IMR-90 (cell line): Measurements from ENCODE around the gene RAD23B. TPM values are rescaled to one million over a fixed set of nuclear protein-coding genes. Genes with fewer than 3 reads are reported as not detected.

Source experiments
- ATAC-seq: fragments of 200-7000 bp; cut with Tn5 transposase; 2 replicates; pipeline ENCODE4 v1.9.1; 2020; ENCODE audit warnings: low read depth, mild to moderate bottlenecking, moderate library complexity
- BruUV-seq: library from RNA; stranded (reverse); fragments of 400-500 nt; replicated peaks from 2 replicates; lab custom pipeline; 2021; lab: Mats Ljungman, UMichigan
- CTCF ChIA-PET: fragments of 300-600 bp; formaldehyde crosslinking; extraction: SDS; loops from one replicate; lab custom pipeline; 2021; ENCODE audit warnings: antibody characterized with exemption; lab: Yijun Ruan, JAX
- POLR2A ChIA-PET: fragments of 300-600 bp; sonication (Branson Sonifier 250); formaldehyde crosslinking; loops from one replicate; lab custom pipeline; 2022; ENCODE audit warnings: antibody characterized with exemption; ENCODE audit not compliant: unreplicated experiment; lab: Charles Lee
- DNase-seq: peaks from one replicate; pipeline ENCODE4 v3.0.0; 2013
- H2AFZ ChIP-seq: replicated peaks from 2 replicates; pipeline ENCODE3; 2013; ENCODE audit warnings: low read length, mild to moderate bottlenecking; ENCODE audit not compliant: poor library complexity
- H2AK5ac ChIP-seq: 2 replicates; pipeline ENCODE4 v1.6.1; 2013; ENCODE audit warnings: low read depth, low read length, inconsistent platforms
- H2AK9ac ChIP-seq: replicated peaks from 2 replicates; pipeline ENCODE3; 2013; ENCODE audit warnings: mild to moderate bottlenecking, low read depth, low read length, moderate library complexity; ENCODE audit not compliant: poor library complexity
- H2BK120ac ChIP-seq: 2 replicates; pipeline ENCODE4 v1.6.1; 2013; ENCODE audit warnings: low read depth, low read length, inconsistent platforms
- H2BK15ac ChIP-seq: 3 replicates; pipeline ENCODE4 v1.6.1; 2013; ENCODE audit warnings: low read depth, low read length, inconsistent platforms
- H2BK20ac ChIP-seq: 2 replicates; pipeline ENCODE4 v1.6.1; 2013; ENCODE audit warnings: low read depth, mild to moderate bottlenecking, inconsistent platforms, low read length, moderate library complexity
- H2BK5ac ChIP-seq: 2 replicates; pipeline ENCODE4 v1.6.1; 2013; ENCODE audit warnings: mild to moderate bottlenecking, low read depth, low read length, inconsistent platforms; ENCODE audit not compliant: poor library complexity, severe bottlenecking
- H3K14ac ChIP-seq: replicated peaks from 2 replicates; pipeline ENCODE4 v1.6.1; 2013; ENCODE audit warnings: low read depth, low read length, inconsistent platforms
- H3K18ac ChIP-seq: 2 replicates; pipeline ENCODE4 v1.6.1; 2013; ENCODE audit warnings: low read depth, low read length, control low read depth
- H3K23ac ChIP-seq: 2 replicates; pipeline ENCODE4 v1.6.1; 2013; ENCODE audit warnings: low read depth, low read length, inconsistent platforms
- H3K27ac ChIP-seq: 2 replicates; pipeline ENCODE4 v1.5.1; 2013; ENCODE audit warnings: mild to moderate bottlenecking, control low read depth, low read length; ENCODE audit not compliant: insufficient read depth
- H3K27me3 ChIP-seq: 2 replicates; pipeline ENCODE4 v1.6.1; 2013; ENCODE audit warnings: low read length; ENCODE audit not compliant: control insufficient read depth, insufficient read depth
- H3K36me3 ChIP-seq: 2 replicates; pipeline ENCODE4 v1.6.1; 2013; ENCODE audit warnings: low read length, mixed read lengths; ENCODE audit not compliant: control insufficient read depth, insufficient read depth
- H3K4ac ChIP-seq: 2 replicates; pipeline ENCODE4 v1.6.1; 2013; ENCODE audit warnings: low read depth, low read length, inconsistent platforms
- H3K4me1 ChIP-seq: 2 replicates; pipeline ENCODE4 v1.6.1; 2013; ENCODE audit warnings: low read length, mixed read lengths; ENCODE audit not compliant: control insufficient read depth, insufficient read depth
- H3K4me2 ChIP-seq: 2 replicates; pipeline ENCODE4 v1.6.1; 2013; ENCODE audit warnings: low read depth, mild to moderate bottlenecking, control low read depth, low read length, moderate library complexity
- H3K4me3 ChIP-seq: 2 replicates; pipeline ENCODE4 v1.5.1; 2013; ENCODE audit warnings: low read depth, mild to moderate bottlenecking, control low read depth, low read length, moderate library complexity; ENCODE audit not compliant: insufficient read depth
- H3K56ac ChIP-seq: 2 replicates; pipeline ENCODE4 v1.6.1; 2013; ENCODE audit warnings: low read length, inconsistent platforms; ENCODE audit not compliant: insufficient read depth; ENCODE audit errors: extremely low read depth
- H3K79me1 ChIP-seq, 2 experiments: 2 replicates each; pipeline ENCODE4 v1.6.1; 2013; ENCODE audit warnings: low read length in 2 of 2, inconsistent platforms in 1 of 2, low read depth in 1 of 2
- H3K9ac ChIP-seq: 2 replicates; pipeline ENCODE4 v1.6.1; 2013; ENCODE audit warnings: low read depth, low read length, control low read depth
- H3K9me1 ChIP-seq: 2 replicates; pipeline ENCODE4 v1.6.1; 2013; ENCODE audit warnings: low read length, inconsistent platforms; ENCODE audit not compliant: insufficient read depth
- H3K9me3 ChIP-seq: 2 replicates; pipeline ENCODE4 v1.6.1; 2013; ENCODE audit warnings: low read length; ENCODE audit not compliant: control insufficient read depth, insufficient read depth
- H4K20me1 ChIP-seq: 2 replicates; pipeline ENCODE4 v1.6.1; 2013; ENCODE audit warnings: low read length, inconsistent platforms; ENCODE audit not compliant: insufficient read depth
- H4K5ac ChIP-seq: 2 replicates; pipeline ENCODE4 v1.6.1; 2013; ENCODE audit warnings: mild to moderate bottlenecking, low read depth, low read length, control low read depth
- H4K8ac ChIP-seq, 2 experiments: 2 replicates each; pipeline ENCODE4 v1.6.1; 2013; ENCODE audit warnings: low read depth in 2 of 2, low read length in 2 of 2, control low read depth in 1 of 2, inconsistent platforms in 1 of 2
- H4K91ac ChIP-seq: 2 replicates; pipeline ENCODE4 v1.6.1; 2013; ENCODE audit warnings: low read depth, low read length, inconsistent platforms; ENCODE audit not compliant: insufficient read depth
- BHLHE40 ChIP-seq: fragments of 150-350 bp; IDR thresholded peaks from 2 replicates; pipeline ENCODE4 v1.6.1; 2016; ENCODE audit warnings: mild to moderate bottlenecking, low read depth, low read length
- CEBPB ChIP-seq: IDR thresholded peaks from 2 replicates; pipeline ENCODE4 v1.6.1; 2012; ENCODE audit warnings: low read depth, low read length, improper control_type of control experiment
- CHD1 ChIP-seq: IDR thresholded peaks from 2 replicates; pipeline ENCODE4 v1.6.1; 2012; ENCODE audit warnings: low read depth, low read length, improper control_type of control experiment
- FOS ChIP-seq: fragments of 150-350 bp; IDR thresholded peaks from 2 replicates; pipeline ENCODE4 v1.6.1; 2016; ENCODE audit warnings: low read depth, low read length
- MAFK ChIP-seq: IDR thresholded peaks from 2 replicates; pipeline ENCODE4 v1.6.1; 2012; ENCODE audit warnings: low read depth, low read length, improper control_type of control experiment
- MAZ ChIP-seq: IDR thresholded peaks from 2 replicates; pipeline ENCODE4 v1.6.1; 2012; ENCODE audit warnings: low read depth, mild to moderate bottlenecking, low read length, improper control_type of control experiment, moderate library complexity, borderline replicate concordance
- MXI1 ChIP-seq: IDR thresholded peaks from 2 replicates; pipeline ENCODE4 v1.6.1; 2012; ENCODE audit warnings: low read depth, mild to moderate bottlenecking, low read length, moderate library complexity, borderline replicate concordance
- NFE2L2 ChIP-seq: fragments of 150-350 bp; IDR thresholded peaks from 2 replicates; pipeline ENCODE4 v1.6.1; 2016; ENCODE audit warnings: low read depth, mild to moderate bottlenecking, low read length
- POLR2A ChIP-seq: IDR thresholded peaks from 2 replicates; pipeline ENCODE4 v1.6.1; 2012; ENCODE audit warnings: mild to moderate bottlenecking, low read depth, low read length
- RAD21 ChIP-seq: IDR thresholded peaks from 2 replicates; pipeline ENCODE4 v1.6.1; 2012; ENCODE audit warnings: low read length, improper control_type of control experiment
- RCOR1 ChIP-seq: IDR thresholded peaks from 2 replicates; pipeline ENCODE4 v1.6.1; 2012; ENCODE audit warnings: mild to moderate bottlenecking, low read length, improper control_type of control experiment; ENCODE audit not compliant: insufficient replicate concordance
- RFX5 ChIP-seq: IDR thresholded peaks from 2 replicates; pipeline ENCODE4 v1.8.0; 2012; ENCODE audit warnings: low read depth, mild to moderate bottlenecking, low read length, moderate library complexity
- SMC3 ChIP-seq: fragments of 150-350 bp; IDR thresholded peaks from 2 replicates; pipeline ENCODE4 v1.6.1; 2016; ENCODE audit warnings: low read depth, mild to moderate bottlenecking, antibody characterized with exemption, low read length, moderate library complexity
- WGBS, 2 experiments: methylation state at CpG; one replicate each; pipeline versions ENCODE4 v1.1.5 to v1.1.7; 2013; ENCODE audit warnings: missing lambda C conversion rate in 2 of 2; ENCODE audit not compliant: insufficient read length in 1 of 2; ENCODE audit errors: extremely low coverage in 2 of 2; 5-methylcytosine and 5-hydroxymethylcytosine counted together
- dilution Hi-C: fragments of 300-500 bp; cut with HindIII; formaldehyde crosslinking; loops from one replicate; pipeline ENCODE4 v1.14.3; 2018; ENCODE audit warnings: low sequenced_read_pairs; ENCODE audit not compliant: unreplicated experiment
- in situ Hi-C: fragments of 300-500 bp; cut with MboI; formaldehyde crosslinking; loops from 3 replicates; pipeline ENCODE4 v1.14.3; 2019; ENCODE audit warnings: low sequenced_read_pairs, inconsistent platforms, mixed read lengths
- intact Hi-C: fragments of 100-400 bp; cut with micrococcal nuclease; formaldehyde crosslinking; loops from 2 replicates; pipeline ENCODE4 v1.10.0; 2022
- polyA plus RNA-seq, 3 experiments: library from polyadenylated mRNA; depleted of rRNA; stranded (reverse); fragments of >200 nt; gene quantifications; 2 replicates each; pipeline ENCODE4 v1.2.3, GENCODE V29; 2012; ENCODE audit warnings: low replicate concordance in 1 of 3
- total RNA-seq: library from RNA; depleted of rRNA; stranded (reverse); fragments of >200 nt; gene quantifications from 2 replicates; pipeline ENCODE4 v1.2.3, GENCODE V29; 2012
- TF ChIP-seq, protein P1 (sequence below): conservative IDR thresholded peaks from 2 replicates; pipeline ENCODE4 v1.5.1; 2012; ENCODE audit warnings: mild to moderate bottlenecking, low read depth, low read length, improper control_type of control experiment
- TF ChIP-seq, protein P2 (sequence below): fragments of 150-350 bp; IDR thresholded peaks from 2 replicates; pipeline ENCODE4 v1.6.1; 2016; ENCODE audit warnings: low read depth, mild to moderate bottlenecking, low read length, moderate library complexity, borderline replicate concordance
- TF ChIP-seq, protein P3 (sequence below): fragments of 150-350 bp; IDR thresholded peaks from 2 replicates; pipeline ENCODE4 v1.6.1; 2017; ENCODE audit warnings: mild to moderate bottlenecking, antibody characterized with exemption, low read length, low read depth

RAD23B gene
- total and polyA plus RNA-seq, 2 of the 4 experiments (the other 2 are of a cell fraction) = 126 to 148 TPM

DNA sequence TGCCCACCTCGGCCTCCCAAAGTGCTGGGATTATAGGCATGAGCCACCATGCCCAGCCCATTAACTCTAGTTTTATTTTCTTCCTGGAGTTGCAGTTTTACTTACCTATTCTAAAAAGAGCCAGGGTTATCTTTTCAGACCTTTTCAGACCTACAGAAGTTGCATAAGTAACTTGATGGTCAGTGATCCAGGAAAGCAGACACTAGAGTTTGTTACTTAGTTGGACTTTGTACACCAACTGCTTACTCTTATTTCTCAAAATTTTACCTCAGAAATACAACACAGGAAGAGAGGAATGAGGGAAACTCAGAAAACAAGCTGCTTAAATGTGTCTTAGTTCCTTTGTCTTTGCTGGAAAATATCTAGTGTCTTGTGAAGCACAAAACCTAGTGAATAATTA is 25.4 kb downstream of the RAD23B start:
- Histone ChIP-seq H4K91ac (no peak overlapping the region), H2BK120ac (no peak overlapping the region), H3K9me3 (no peaks in the 10 kb centered on the region), H3K4me1 (peaks cover 6% of the 10 kb centered on the region), H3K56ac (no peak overlapping the region), H3K36me3 (peaks cover 33% of the 10 kb centered on the region), H3K9me1 (peaks cover 9% of the 10 kb centered on the region; the same call in 1 of the 2 replicates), H2AFZ (no peak overlapping the region), H2AK9ac (no peak overlapping the region), H3K27ac (no peak overlapping the region), H3K23ac (no peak overlapping the region; the same call in 1 of the 2 replicates), H2BK20ac (no peak overlapping the region), H3K9ac (no peak overlapping the region), H4K20me1 (peaks cover 56% of the 10 kb centered on the region), H3K14ac (no peak overlapping the region), H3K18ac (no peak overlapping the region), H2BK5ac (no peak overlapping the region), H3K4ac (no peak overlapping the region), H4K8ac (no peak overlapping the region), H2AK5ac (no peak overlapping the region), H3K4me2 (no peak overlapping the region), H3K27me3 (no peaks in the 10 kb centered on the region), H4K5ac (no peak overlapping the region), H3K4me3 (no peak overlapping the region), H3K79me1 (peaks cover 28 to 54% of the 10 kb centered on the region in 2 experiments), H2BK15ac (no peak overlapping the region)
- ATAC-seq (no peak), DNase-seq (no peak)
- BruUV-seq = no TSS peak
- POLR2A ChIA-PET = no interaction called here
- no CpG with 5 or more reads among the region's 1 CpG for WGBS, 2 experiments
- intact Hi-C loops = no loop called here
- in situ Hi-C loops = no loop called here
- TF ChIP-seq CEBPB (no peak), RAD21 (no peak), RFX5 (no peak), MXI1 (no peak), CHD1 (no peak), MAFK (no peak), BHLHE40 (no peak), MAZ (no peak), SMC3 (no peak), NFE2L2 (no peak), FOS (no peak), RCOR1 (no peak), POLR2A (no peak)
- TF ChIP-seq, protein P1, sequence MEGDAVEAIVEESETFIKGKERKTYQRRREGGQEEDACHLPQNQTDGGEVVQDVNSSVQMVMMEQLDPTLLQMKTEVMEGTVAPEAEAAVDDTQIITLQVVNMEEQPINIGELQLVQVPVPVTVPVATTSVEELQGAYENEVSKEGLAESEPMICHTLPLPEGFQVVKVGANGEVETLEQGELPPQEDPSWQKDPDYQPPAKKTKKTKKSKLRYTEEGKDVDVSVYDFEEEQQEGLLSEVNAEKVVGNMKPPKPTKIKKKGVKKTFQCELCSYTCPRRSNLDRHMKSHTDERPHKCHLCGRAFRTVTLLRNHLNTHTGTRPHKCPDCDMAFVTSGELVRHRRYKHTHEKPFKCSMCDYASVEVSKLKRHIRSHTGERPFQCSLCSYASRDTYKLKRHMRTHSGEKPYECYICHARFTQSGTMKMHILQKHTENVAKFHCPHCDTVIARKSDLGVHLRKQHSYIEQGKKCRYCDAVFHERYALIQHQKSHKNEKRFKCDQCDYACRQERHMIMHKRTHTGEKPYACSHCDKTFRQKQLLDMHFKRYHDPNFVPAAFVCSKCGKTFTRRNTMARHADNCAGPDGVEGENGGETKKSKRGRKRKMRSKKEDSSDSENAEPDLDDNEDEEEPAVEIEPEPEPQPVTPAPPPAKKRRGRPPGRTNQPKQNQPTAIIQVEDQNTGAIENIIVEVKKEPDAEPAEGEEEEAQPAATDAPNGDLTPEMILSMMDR = no peak
- TF ChIP-seq, protein P2, sequence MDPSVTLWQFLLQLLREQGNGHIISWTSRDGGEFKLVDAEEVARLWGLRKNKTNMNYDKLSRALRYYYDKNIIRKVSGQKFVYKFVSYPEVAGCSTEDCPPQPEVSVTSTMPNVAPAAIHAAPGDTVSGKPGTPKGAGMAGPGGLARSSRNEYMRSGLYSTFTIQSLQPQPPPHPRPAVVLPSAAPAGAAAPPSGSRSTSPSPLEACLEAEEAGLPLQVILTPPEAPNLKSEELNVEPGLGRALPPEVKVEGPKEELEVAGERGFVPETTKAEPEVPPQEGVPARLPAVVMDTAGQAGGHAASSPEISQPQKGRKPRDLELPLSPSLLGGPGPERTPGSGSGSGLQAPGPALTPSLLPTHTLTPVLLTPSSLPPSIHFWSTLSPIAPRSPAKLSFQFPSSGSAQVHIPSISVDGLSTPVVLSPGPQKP = no peak
- TF ChIP-seq, protein P3, sequence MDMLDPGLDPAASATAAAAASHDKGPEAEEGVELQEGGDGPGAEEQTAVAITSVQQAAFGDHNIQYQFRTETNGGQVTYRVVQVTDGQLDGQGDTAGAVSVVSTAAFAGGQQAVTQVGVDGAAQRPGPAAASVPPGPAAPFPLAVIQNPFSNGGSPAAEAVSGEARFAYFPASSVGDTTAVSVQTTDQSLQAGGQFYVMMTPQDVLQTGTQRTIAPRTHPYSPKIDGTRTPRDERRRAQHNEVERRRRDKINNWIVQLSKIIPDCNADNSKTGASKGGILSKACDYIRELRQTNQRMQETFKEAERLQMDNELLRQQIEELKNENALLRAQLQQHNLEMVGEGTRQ = no peak
- dilution Hi-C loops = no loop called here
- CTCF ChIA-PET = interaction anchor here (0.6 to 1.0 kb wide), 2 partner anchors 38 to 685 kb away, joined by 3 to 5 read pairs; no protein-coding TSS in a partner anchor
